Pulmonary artery endothelial cell (primary cell): Measurements from ENCODE around the gene HERC2. TPM values are rescaled to one million over a fixed set of nuclear protein-coding genes. Genes with fewer than 3 reads are reported as not detected.
"Not testable (repeated sequence)": the region's sequence is repeated elsewhere in the genome, so short reads cannot be mapped to it uniquely, and the experiment has no call there.

ENCODE experiments used
- DNase-seq: peaks from one replicate; pipeline ENCODE4 v3.0.0-alpha.2; 2011; ENCODE audit warnings: low read depth, low spot score
- total RNA-seq: library from RNA; depleted of rRNA; stranded (reverse); fragments of >200 nt; gene quantifications from 2 replicates; pipeline ENCODE4 v1.2.3, GENCODE V29; 2014

HERC2 gene
- total RNA-seq, 1 donor from 2014 or later: 62.4 TPM

DNA sequence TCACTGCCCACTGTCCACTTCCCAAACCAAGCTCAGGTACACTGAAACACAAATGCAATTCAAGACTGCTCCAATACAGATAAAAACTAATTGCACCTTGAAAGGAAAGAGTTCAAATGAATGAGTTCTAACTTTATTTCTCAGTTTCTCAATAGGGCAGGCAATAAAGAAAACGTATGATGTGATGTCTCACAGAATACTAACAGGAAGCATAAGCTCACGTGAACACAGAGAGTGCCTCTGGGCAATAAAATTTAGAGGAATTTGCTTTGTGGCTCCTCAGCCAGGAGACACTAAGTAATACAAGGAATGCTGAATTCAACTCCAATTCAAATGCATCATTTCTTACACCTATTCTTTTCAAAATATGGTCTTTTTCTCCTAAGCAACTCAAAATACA, 140.6 kb downstream of the HERC2 start:
- no peak for DNase-seq

DNA sequence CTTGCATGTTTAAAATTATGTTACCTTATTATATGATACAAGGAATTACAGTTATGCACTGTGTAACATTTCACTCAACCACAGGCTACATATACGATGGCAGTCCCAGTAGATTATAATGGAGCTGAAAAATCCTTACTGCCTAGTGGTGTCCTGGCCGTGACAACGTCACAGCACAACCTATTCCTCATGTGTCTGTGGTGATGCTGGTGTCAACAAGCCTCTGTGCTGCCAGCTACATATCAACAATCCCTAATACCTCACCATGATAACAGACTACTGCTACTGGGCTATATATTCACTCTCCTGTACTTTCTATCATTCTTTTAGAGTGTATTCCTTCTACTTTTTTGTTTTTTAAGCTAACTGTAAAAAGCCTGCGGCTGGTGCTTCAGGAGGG, 142.7 kb downstream of the HERC2 start:
- no peak for DNase-seq

DNA sequence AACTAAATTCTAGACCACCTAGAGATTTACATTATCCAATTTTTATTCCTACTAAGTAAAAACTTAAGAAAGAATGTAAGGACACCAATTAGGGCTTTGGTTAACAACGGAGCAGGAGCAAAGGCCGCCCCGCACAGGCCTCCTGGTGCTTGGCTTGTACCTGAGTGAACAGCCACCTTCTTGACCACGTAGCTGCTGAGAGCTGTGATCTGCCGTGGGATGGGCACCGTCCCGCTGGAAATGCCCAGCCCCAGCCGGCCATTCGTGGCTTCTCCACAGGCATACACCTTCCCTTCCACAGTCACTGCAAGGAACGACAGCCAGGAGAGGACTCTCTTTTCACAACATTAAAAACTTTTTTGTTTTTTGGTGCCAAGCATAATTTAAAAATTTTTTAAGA, 143.3 kb downstream of the HERC2 start:
- DNase-seq: no peak

DNA sequence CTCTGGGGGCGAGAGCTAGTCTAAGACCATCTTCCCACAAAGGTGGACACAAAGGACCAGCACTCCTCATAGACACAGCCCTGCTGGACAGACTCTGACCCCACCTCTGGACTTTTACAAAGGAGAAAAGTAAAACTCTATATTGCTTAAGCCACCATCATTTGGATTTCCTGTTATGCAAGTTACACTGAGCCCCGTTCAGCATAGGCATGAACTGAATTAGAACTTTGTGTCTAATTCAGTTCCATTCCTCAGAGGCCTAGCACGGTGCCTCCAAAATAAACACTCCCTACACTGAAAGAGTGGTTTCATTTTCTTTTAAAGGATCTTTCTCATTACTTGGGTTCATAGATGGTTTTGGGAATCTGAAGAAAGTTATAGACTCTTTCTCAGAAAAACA, 143.7 kb downstream of the HERC2 start:
- DNase-seq: no peak

DNA sequence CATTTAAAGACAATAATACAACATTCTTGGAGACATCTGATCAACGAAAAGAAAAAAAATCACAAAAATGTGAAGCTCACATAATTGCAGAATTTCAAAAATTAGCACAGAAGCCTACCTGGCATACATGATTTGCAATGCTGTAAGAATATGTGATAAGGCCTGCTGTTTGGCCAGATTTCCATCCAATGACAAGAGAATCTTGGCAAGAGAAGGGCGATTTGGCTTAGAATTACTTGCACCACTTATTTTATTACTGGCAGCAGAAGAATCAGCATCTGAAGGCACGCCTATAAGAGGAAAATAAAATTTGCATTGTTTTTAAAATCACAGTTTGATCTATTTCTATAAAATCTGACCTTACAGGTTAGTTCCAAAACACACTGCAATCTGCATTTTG, 152.6 kb downstream of the HERC2 start:
- no peak for DNase-seq

DNA sequence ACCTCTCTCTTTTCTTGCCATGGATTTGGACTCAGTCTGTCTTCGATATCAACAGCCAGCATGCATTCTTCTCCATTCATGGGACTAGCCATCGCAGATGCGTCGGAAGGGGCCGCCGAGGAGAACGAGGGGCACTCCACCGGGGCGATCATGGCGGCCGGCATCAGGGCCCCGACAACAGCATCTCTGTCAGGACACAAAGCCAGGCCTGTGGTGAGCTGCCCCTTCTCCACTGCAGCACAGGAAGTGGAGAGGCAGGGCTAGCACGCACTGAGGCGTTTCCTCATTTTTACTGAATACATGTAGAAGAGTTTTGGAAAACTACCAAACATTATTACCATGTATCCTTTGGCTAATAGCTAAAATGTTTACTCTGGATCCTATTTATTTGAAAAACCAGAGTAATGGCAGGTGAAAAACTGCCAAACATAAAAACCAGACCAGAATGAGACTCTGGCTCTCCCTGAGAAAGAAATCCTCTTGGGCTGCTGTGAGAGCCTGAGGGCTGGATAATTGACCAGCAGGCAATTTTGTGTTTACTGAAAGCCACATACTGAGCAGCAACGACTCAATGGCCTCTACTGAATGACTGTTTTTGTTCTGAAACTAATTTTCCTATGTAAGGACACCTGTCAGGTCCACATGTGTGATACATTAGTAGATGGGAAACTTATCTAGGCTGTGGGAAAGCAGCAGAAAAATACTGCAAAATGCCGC, 153.4 kb downstream of the HERC2 start:
- DNase-seq: not testable (repeated sequence)

DNA sequence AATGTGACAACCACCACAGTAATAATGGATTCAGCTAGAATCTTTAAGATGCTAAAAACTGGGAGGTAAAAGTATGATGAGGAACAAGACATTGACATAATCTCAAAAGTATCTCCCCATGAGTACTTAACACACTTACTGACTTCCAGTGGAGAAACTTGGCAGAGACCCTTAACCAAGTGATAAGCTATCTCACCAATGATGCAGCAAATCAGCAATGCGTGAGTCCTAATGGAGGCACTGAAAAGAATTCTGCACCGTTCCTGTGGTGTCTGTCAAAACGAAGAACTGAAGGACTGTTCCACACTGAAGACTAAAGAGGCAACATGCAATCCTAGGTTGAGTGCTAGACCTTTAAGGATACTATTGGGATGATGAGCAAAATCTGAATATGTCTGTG, 154.9 kb downstream of the HERC2 start:
- no peak for DNase-seq

DNA sequence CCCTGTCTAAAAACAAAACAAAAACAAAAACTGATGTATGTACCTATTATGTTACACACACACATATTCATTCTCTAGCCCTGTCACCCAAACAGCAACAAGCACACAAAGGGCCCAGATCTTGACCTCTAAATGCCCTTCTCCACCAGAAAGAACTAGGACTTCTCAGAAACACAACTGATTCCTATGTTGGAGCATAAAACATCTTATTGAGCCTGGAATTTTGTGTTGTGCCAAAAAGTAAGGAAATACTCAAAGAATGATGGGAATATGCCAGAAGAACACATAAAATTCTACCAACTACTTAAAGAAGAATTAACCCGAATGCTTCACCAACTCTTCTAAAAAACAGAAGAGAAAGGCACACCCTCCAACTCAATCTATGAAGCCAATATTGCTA, 156.2 kb downstream of the HERC2 start:
- DNase-seq: no peak

DNA sequence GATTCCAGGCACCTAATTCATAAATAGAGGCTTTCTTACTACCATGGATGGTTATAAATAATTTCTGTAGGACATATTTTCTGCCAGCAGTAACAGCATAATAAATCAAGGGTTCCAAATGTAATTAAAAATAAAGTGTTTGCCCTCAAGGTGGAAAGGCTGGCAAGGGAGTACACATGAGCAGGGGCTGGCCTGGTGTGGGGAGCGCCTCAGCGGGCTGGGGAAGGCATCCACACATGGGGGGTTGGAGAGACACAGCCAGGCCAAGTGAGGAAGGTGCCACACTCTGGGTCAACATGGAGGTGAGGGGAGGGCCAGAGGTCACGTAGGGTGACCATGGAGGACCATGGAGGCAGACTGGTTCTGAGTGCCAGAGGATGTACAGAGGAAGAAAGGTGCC, 157.1 kb downstream of the HERC2 start:
- no peak for DNase-seq

DNA sequence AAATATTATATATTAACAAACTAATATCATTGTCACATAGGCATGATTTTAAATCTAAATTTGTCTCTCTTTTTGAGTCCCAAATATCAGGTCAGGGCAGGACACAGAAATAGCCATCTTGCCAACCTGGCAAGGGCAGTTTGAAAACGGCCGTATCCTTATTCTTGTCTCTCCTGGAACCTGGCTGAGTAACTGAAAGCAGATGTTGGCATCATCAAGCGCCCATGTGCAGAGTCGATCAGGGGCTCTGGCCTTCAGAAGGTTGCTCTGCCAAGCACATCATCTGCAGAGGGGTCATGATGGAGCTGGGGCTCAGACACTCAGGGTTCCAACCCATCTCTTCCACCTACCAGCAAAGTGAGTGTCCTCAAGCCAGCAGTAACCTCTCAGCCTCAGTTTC, 167.7 kb downstream of the HERC2 start:
- DNase-seq: no peak

DNA sequence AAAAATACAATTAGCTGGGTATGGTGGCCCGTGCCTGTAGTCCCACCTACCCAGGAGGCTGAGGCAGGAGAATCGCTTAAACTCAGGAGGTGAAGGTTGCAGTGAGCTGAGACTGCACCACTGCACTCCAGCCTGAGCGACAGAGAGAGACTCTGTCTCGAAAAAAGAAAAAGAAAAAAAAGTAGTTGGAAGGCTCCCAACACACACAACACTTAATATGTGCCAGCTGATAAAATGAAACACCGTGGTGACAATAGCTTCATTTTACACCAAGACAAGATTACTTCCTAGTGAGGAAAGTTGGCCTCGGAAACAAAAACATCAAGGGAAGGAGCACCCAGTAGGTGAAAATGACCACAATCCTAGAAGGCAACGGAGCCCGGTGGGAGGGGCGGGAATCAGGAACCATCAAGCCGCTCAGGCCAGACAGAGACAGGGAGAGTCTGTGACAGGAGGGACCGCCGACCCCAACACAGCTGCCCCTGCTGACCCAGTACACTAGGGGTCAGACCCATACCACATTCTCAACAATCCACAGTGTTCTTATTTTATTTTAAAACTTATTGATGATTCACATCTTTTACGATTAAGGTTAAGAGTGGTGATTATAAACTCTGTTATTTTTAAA, 168.4 kb downstream of the HERC2 start:
- no peak for DNase-seq

DNA sequence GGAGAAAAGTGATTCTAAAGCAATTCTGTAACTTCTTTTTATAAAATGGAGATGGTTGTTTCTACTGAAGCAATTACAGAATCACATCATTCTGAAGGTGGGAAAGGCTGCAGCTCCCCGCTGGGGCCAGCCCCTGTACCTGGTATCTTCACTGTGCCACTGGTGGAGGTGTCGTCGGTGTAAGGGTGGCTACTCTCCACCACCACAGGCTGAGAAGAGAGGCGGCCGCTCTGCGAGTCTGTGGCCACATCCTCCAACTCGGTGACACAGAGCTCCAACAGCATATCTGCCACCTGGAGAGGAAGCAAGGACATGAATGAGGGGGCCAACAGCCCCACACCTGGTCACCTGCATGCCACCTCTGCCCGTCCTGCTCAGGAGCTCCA, 169.4 kb downstream of the HERC2 start:
- not testable (repeated sequence) for DNase-seq

DNA sequence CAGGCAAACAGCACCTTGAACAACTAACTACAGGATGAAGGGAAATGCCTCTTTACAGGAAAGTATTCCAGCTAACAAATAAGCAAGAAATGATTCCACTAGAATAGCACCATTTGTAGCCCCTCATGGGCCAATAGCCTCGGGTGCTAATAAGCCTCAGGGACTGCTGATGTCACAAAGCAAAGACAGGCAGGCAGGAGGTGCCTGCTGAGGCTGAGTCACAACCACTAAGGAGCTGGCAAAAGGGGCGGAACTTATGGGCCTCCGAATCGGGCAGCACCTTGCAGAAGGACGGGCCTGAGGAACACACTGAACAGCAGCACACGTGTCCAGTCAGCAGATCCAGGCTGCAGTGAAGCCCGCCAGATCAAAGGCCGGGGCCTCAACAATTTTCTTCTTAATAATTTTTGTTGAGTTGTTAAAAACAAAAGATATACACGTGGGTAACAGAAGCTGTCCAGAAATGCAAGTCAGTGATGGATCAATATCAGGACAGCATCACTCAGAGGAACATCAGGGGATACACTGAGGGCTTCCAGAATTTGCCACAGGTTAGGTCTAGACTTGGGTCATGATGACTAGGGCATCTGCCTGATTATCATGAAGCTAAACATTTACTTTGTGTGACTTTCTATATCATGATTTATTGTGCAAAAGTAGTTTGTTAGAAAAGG, 170.0 kb downstream of the HERC2 start:
- DNase-seq: not testable (repeated sequence)

DNA sequence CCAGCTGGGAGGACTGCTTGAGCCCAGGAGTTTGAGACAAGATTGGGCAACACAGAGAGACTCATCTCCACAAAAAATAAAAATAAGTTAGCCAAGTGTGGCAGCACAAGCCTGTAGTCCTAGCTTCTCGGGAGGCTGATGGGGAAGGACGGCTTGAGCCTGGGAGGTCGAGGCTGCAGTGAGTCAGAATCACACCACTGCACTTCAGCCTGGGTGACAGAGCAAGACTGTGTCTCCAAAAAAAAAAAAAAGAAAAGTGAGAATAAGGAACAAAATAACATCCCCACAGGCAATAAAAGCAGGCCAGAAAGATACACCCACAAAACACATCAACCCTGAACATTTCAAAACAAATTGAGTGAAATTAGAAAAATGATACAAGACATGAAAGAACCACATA, 174.2 kb downstream of the HERC2 start:
- DNase-seq: no peak

DNA sequence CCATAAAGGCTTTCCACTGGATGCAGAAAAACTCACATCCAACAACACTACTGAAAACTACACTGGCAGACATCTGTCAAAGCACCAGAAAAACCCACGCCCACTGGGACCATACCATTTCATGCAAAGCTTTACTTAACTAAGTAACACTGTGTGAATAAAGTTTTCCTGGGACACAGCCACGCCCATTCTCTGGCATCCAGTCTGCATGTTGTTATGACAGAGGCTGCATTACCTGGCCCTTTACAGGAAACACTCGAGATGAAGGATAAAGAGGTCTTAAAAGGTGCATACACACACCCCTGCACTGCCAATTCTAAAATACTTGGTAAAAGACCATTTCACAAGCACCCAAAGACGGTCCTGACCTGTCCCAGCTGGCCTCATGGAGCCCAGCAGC, 176.6 kb downstream of the HERC2 start:
- not testable (repeated sequence) for DNase-seq

DNA sequence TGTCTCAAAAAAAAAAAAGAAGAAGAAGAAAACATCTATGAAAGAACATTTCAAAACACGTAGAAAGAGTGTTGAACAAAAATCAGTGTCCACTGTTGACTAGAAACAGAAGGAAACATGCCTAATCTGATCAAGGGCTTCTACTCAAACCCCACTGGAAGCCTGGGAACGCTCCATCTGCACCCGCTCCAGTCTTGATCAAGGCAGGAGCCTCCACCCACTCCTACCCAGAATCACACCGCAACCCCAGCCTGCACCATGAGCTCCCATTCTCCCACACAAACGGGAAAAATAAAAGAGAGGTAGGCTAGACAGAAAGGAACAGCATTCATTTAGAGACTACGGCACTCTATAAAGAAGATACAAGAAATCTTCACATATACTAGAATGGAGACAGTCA, 181.9 kb downstream of the HERC2 start:
- DNase-seq: no peak

DNA sequence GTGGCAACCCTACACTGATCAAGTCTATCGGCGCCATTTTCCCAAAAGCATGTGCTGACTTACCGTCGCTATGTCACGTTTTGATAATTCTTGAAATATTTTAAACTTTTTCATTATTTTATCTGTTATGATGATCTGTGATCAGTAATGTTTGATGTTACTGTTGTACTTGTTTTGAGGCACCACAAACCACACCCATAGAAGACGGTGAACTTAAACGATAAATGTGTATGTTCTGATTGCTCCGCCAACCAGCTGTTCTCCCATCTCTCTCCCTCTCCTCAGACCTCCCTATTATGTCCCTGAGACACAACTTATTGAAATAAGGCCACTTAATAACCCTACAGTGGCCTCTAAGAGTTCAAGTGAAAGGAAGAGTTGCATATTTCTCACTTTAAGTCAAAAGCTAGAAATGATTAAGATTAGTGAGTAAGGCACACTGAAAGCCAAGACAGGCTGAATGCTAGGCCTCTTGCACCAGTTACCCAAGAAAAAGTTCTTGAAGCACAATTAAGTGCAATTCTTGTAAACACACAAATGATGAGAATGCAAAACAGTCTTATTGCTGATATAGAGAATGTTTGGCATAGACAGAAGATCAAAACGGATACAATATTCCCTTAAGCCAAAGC, 184.5 kb downstream of the HERC2 start:
- not testable (repeated sequence) for DNase-seq

DNA sequence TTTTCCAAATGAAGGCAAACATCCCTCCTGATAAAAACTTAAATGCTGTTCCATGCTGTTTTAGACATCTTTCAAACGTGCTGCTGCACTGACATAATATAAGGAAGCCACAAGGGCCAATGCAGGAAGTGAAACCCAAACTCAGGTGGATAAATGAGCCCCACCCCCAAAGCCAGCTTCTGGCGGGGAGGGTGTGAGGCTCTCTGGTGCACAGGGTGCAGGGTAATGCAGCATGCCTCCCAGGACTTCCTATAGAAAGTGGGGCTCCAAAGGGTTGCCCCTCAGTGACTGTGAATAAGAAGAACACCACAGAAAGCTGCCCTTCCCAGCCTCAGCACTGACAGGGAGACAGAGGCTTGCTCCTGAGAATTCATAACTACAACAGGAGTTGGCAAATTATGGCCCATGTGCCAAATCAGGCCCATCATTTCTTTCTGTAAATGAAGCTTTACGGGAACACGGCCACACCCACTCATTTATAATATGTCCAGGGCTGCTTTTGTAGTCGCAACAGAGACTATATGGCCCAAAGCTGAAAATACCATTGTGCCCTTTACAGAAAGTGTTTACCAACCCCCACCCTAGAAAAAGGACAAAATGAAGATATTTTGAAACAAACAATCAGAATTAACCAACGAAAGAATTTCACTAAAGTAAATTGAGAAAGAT, 185.6 kb downstream of the HERC2 start:
- DNase-seq: not testable (repeated sequence)

DNA sequence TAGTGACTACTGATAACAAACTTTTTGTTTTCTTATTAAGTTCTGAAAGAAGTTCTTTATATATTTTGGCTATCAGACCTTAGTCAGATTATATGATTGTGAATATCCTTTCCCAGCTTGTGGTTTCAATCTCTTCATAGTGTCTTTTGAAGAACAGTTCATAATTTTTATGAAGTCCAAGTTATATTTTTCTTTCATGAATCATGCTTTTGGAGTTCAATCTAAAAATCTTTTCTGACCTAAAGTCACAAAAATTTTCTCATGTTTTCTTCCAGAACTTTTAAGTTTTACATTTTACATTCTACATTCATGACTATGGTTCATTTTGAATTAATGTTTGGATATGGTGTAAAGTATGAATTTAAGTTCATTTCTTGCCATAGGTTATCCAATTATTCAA, 188.7 kb downstream of the HERC2 start:
- DNase-seq: no peak

DNA sequence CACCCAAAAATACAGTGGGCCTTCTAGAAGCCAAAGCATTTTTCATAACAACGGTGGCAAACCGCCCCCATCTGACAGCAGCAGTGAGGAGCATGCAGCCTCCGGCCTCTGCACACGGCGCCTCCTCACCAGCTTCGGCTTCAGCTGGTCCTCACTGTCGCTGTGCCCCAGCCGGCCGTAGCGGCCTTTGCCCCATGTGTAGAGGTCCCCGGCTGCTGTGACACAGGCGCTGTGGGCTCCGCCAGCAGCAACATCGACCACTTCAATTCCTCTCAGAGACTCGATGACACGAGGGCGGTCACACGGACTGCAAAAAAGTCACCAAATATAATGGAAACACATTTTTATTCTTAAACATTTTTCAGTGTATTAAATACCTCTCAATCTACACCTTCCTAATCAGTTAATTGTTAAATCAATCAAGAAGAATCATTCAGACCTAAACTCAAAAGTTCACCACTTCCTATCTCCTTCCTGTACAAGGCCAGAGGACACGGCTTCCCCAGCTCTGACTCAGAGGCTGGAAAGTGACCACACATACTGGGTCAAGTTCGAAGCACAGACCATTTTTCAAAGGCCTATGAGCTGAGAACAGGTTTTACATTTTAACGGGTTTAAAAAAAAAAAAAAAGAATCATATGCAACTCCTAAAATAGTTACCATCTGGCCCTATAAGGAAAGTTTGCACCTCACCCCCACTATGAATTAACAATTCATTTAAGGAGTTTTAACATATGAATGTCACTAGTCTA, 189.3 kb downstream of the HERC2 start:
- no peak for DNase-seq

DNA sequence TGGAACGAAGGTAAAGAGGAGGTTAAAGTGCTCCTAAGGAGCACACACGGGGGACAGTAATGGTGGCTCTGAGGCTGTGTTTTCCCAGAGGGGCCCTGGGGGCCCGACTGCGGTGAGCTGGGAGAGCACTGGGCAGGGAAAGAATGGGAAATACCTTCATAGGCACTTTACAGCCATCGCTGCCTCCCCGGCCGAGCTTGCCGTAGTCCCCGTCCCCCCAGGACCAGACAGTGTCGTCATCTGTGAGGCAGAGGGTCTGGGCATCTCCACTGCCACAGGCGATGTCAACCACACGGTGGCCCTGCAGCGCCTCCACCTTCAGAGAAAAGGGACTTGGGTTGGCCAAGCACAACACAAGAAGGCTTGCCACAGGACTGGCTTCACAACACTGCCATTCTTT, 190.0 kb downstream of the HERC2 start:
- no peak for DNase-seq
